ENCODE results near the gene ZRANB3.

The ZRANB3 gene

GRCh38 chr2:135212757-135213156, 318.3 kb downstream of the ZRANB3 start:
- DNase-seq (ENCODE audit: low read depth, low spot score), result no peak
- Histone ChIP-seq H3K27ac (no peak overlapping the region), H3K36me3 (ENCODE audit: insufficient read depth, low read length) (no peaks in the 10 kb centered on the region), H3K9me3 (ENCODE audit: low read depth, low read length) (no peaks in the 10 kb centered on the region), H3K9ac (ENCODE audit: insufficient read length) (no peak overlapping the region), H3K4me3 (no peak overlapping the region)
- TF ChIP-seq POLR2AphosphoS5 (IDR thresholded peaks at IDR 0.05; ENCODE audit: borderline replicate concordance, low read depth, low read length), result no peak
- no peak for TF ChIP-seq FOXP2 (optimal IDR thresholded peaks at IDR 0.05; ENCODE audit: control extremely low read depth, extremely low read length, insufficient read depth)
- TF ChIP-seq EZH2 (IDR thresholded peaks at IDR 0.05), result no peak

GRCh38 chr2:135208016-135208415, 323.0 kb downstream of the ZRANB3 start:
- DNase-seq (ENCODE audit: low read depth, low spot score), result no peak
- H3K27ac ChIP-seq, result no peak overlapping the region
- no peak overlapping the region for H3K9ac ChIP-seq (ENCODE audit: insufficient read length)
- H3K36me3 ChIP-seq (ENCODE audit: insufficient read depth, low read length), result no peaks in the 10 kb centered on the region
- H3K4me3 ChIP-seq, result no peak overlapping the region
- TF ChIP-seq FOXP2 (optimal IDR thresholded peaks at IDR 0.05; ENCODE audit: control extremely low read depth, extremely low read length, insufficient read depth) (peak; percentile 31), POLR2AphosphoS5 (IDR thresholded peaks at IDR 0.05; ENCODE audit: borderline replicate concordance, low read depth, low read length) (no peak)
- H3K9me3 ChIP-seq (ENCODE audit: low read depth, low read length), result no peaks in the 10 kb centered on the region

- no peak overlapping the region for H3K9ac ChIP-seq (ENCODE audit: insufficient read length)
- no peaks in the 10 kb centered on the region for H3K36me3 ChIP-seq (ENCODE audit: insufficient read depth, low read length)
- TF ChIP-seq FOXP2 (optimal IDR thresholded peaks at IDR 0.05; ENCODE audit: control extremely low read depth, extremely low read length, insufficient read depth) (no peak), POLR2AphosphoS5 (IDR thresholded peaks at IDR 0.05; ENCODE audit: borderline replicate concordance, low read depth, low read length) (no peak), EZH2 (IDR thresholded peaks at IDR 0.05) (no peak)
- no peak for DNase-seq (ENCODE audit: low read depth, low spot score)
- no peaks in the 10 kb centered on the region for H3K9me3 ChIP-seq (ENCODE audit: low read depth, low read length)
- no peak overlapping the region for H3K4me3 ChIP-seq
- H3K27ac ChIP-seq, result no peak overlapping the region
Measured at GRCh38 chr2:135203944-135204343, 327.1 kb downstream of the ZRANB3 start.

- DNase-seq (ENCODE audit: low read depth, low spot score), result no peak
- Histone ChIP-seq H3K9me3 (ENCODE audit: low read depth, low read length) (no peaks in the 10 kb centered on the region), H3K9ac (ENCODE audit: insufficient read length) (peak overlapping the region; percentile 15), H3K4me3 (no peak overlapping the region), H3K36me3 (ENCODE audit: insufficient read depth, low read length) (no peaks in the 10 kb centered on the region), H3K27ac (no peak overlapping the region)
- TF ChIP-seq EZH2 (IDR thresholded peaks at IDR 0.05) (no peak), POLR2AphosphoS5 (IDR thresholded peaks at IDR 0.05; ENCODE audit: borderline replicate concordance, low read depth, low read length) (no peak), FOXP2 (optimal IDR thresholded peaks at IDR 0.05; ENCODE audit: control extremely low read depth, extremely low read length, insufficient read depth) (no peak)
Measured at GRCh38 chr2:135202751-135203150, 328.3 kb downstream of the ZRANB3 start.

- Histone ChIP-seq H3K9me3 (ENCODE audit: low read depth, low read length) (no peaks in the 10 kb centered on the region), H3K4me3 (no peak overlapping the region), H3K27ac (no peak overlapping the region), H3K9ac (ENCODE audit: insufficient read length) (no peak overlapping the region), H3K36me3 (ENCODE audit: insufficient read depth, low read length) (no peaks in the 10 kb centered on the region)
- TF ChIP-seq EZH2 (IDR thresholded peaks at IDR 0.05), result no peak
- no peak for TF ChIP-seq POLR2AphosphoS5 (IDR thresholded peaks at IDR 0.05; ENCODE audit: borderline replicate concordance, low read depth, low read length)
- no peak for TF ChIP-seq FOXP2 (optimal IDR thresholded peaks at IDR 0.05; ENCODE audit: control extremely low read depth, extremely low read length, insufficient read depth)
- DNase-seq (ENCODE audit: low read depth, low spot score), result no peak
Measured at GRCh38 chr2:135198481-135198880, 332.5 kb downstream of the ZRANB3 start.

- Histone ChIP-seq H3K9me3 (ENCODE audit: low read depth, low read length) (no peaks in the 10 kb centered on the region), H3K4me3 (no peak overlapping the region), H3K9ac (ENCODE audit: insufficient read length) (no peak overlapping the region), H3K27ac (no peak overlapping the region), H3K36me3 (ENCODE audit: insufficient read depth, low read length) (no peaks in the 10 kb centered on the region)
- TF ChIP-seq EZH2 (IDR thresholded peaks at IDR 0.05), result no peak
- no peak for TF ChIP-seq POLR2AphosphoS5 (IDR thresholded peaks at IDR 0.05; ENCODE audit: borderline replicate concordance, low read depth, low read length)
- TF ChIP-seq FOXP2 (optimal IDR thresholded peaks at IDR 0.05; ENCODE audit: control extremely low read depth, extremely low read length, insufficient read depth), result no peak
- DNase-seq (ENCODE audit: low read depth, low spot score), result no peak
Measured at GRCh38 chr2:135190799-135191198, 340.2 kb downstream of the ZRANB3 start.

GRCh38 chr2:135189148-135189547, 341.9 kb downstream of the ZRANB3 start:
- Histone ChIP-seq H3K4me3 (no peak overlapping the region), H3K36me3 (ENCODE audit: insufficient read depth, low read length) (no peaks in the 10 kb centered on the region), H3K9ac (ENCODE audit: insufficient read length) (no peak overlapping the region), H3K9me3 (ENCODE audit: low read depth, low read length) (no peaks in the 10 kb centered on the region), H3K27ac (no peak overlapping the region)
- TF ChIP-seq FOXP2 (optimal IDR thresholded peaks at IDR 0.05; ENCODE audit: control extremely low read depth, extremely low read length, insufficient read depth), result no peak
- TF ChIP-seq EZH2 (IDR thresholded peaks at IDR 0.05), result no peak
- TF ChIP-seq POLR2AphosphoS5 (IDR thresholded peaks at IDR 0.05; ENCODE audit: borderline replicate concordance, low read depth, low read length), result no peak
- no peak for DNase-seq (ENCODE audit: low read depth, low spot score)

GRCh38 chr2:135187270-135187669, 343.7 kb downstream of the ZRANB3 start:
- Histone ChIP-seq H3K27ac (no peak overlapping the region), H3K9ac (ENCODE audit: insufficient read length) (no peak overlapping the region), H3K9me3 (ENCODE audit: low read depth, low read length) (no peaks in the 10 kb centered on the region), H3K4me3 (no peak overlapping the region), H3K36me3 (ENCODE audit: insufficient read depth, low read length) (no peaks in the 10 kb centered on the region)
- TF ChIP-seq EZH2 (IDR thresholded peaks at IDR 0.05), result no peak
- TF ChIP-seq FOXP2 (optimal IDR thresholded peaks at IDR 0.05; ENCODE audit: control extremely low read depth, extremely low read length, insufficient read depth), result no peak
- no peak for TF ChIP-seq POLR2AphosphoS5 (IDR thresholded peaks at IDR 0.05; ENCODE audit: borderline replicate concordance, low read depth, low read length)
- no peak for DNase-seq (ENCODE audit: low read depth, low spot score)

- no peak for TF ChIP-seq POLR2AphosphoS5 (IDR thresholded peaks at IDR 0.05; ENCODE audit: borderline replicate concordance, low read depth, low read length)
- no peak for TF ChIP-seq EZH2 (IDR thresholded peaks at IDR 0.05)
- TF ChIP-seq FOXP2 (optimal IDR thresholded peaks at IDR 0.05; ENCODE audit: control extremely low read depth, extremely low read length, insufficient read depth), result no peak
- Histone ChIP-seq H3K9me3 (ENCODE audit: low read depth, low read length) (no peaks in the 10 kb centered on the region), H3K36me3 (ENCODE audit: insufficient read depth, low read length) (no peaks in the 10 kb centered on the region), H3K27ac (no peak overlapping the region), H3K9ac (ENCODE audit: insufficient read length) (no peak overlapping the region), H3K4me3 (no peak overlapping the region)
- DNase-seq (ENCODE audit: low read depth, low spot score), result peak; percentile 20
Measured at GRCh38 chr2:135186054-135186453, 345.0 kb downstream of the ZRANB3 start.
